Natural killer cell (primary cell): ENCODE measurements around the gene ATAD1. TPM values are rescaled to one million over a fixed set of nuclear protein-coding genes. Genes with fewer than 3 reads are reported as not detected.

Source experiments
- ATAC-seq, 3 donors: fragments of 150-1000 bp in 2 of 3; fragments of 200-7000 bp in 1 of 3; cut with Tn5 transposase; 1 replicate in 1 of 3; 2 replicates in 2 of 3; pipeline ENCODE4 v1.10.0; 2021; ENCODE audit warnings: mild to moderate bottlenecking in 2 of 3, moderate library complexity in 2 of 3
- DNase-seq, 2 donors: peaks; one replicate each; pipeline versions ENCODE4 v3.0.0 to v3.0.0-alpha.2; 2013 to 2021; ENCODE audit warnings: mixed read lengths in 1 of 2
- H3K27ac ChIP-seq: one replicate; pipeline ENCODE4 v1.5.1; 2013; ENCODE audit warnings: mild to moderate bottlenecking, low read length
- H3K27me3 ChIP-seq: one replicate; pipeline ENCODE4 v1.6.1; 2013; ENCODE audit warnings: low read length; ENCODE audit not compliant: control insufficient read depth, insufficient read depth
- H3K36me3 ChIP-seq: one replicate; pipeline ENCODE4 v1.6.1; 2013; ENCODE audit warnings: low read length; ENCODE audit not compliant: control insufficient read depth, insufficient read depth
- H3K4me1 ChIP-seq: one replicate; pipeline ENCODE4 v1.6.1; 2013; ENCODE audit warnings: low read length; ENCODE audit not compliant: control insufficient read depth, insufficient read depth
- H3K4me3 ChIP-seq: one replicate; pipeline ENCODE4 v1.5.1; 2013; ENCODE audit warnings: low read length
- H3K9me3 ChIP-seq: one replicate; pipeline ENCODE4 v1.6.1; 2013; ENCODE audit warnings: low read length; ENCODE audit not compliant: control insufficient read depth, insufficient read depth
- H3K27ac Mint-ChIP-seq, 2 donors: one replicate each; pipeline ENCODE4 v1.8.0; 2022; ENCODE audit warnings: mild to moderate bottlenecking in 2 of 2, mixed read lengths in 2 of 2, moderate library complexity in 1 of 2
- H3K27me3 Mint-ChIP-seq, 2 donors: one replicate each; pipeline ENCODE4 v1.8.0; 2022; ENCODE audit warnings: low read depth in 2 of 2, mixed read lengths in 2 of 2
- H3K36me3 Mint-ChIP-seq: one replicate; pipeline ENCODE4 v1.8.0; 2022; ENCODE audit warnings: mixed read lengths
- H3K4me1 Mint-ChIP-seq, 2 donors: one replicate each; pipeline ENCODE4 v1.8.0; 2022; ENCODE audit warnings: mixed read lengths in 2 of 2
- H3K4me3 Mint-ChIP-seq: one replicate; pipeline ENCODE4 v1.8.0; 2022; ENCODE audit warnings: mild to moderate bottlenecking, moderate library complexity, mixed read lengths
- H3K9me3 Mint-ChIP-seq, 2 donors: one replicate each; pipeline ENCODE4 v1.8.0; 2022; ENCODE audit warnings: mixed read lengths in 2 of 2
- CTCF ChIP-seq: fragments of 200-600 bp; IDR thresholded peaks from one replicate; pipeline ENCODE4 v1.8.0; 2022; ENCODE audit warnings: antibody characterized with exemption
- WGBS: methylation state at CpG from one replicate; pipeline ENCODE4 v1.1.7; 2013; ENCODE audit warnings: missing lambda C conversion rate; ENCODE audit not compliant: insufficient coverage; 5-methylcytosine and 5-hydroxymethylcytosine counted together
- intact Hi-C: fragments of 100-400 bp; cut with micrococcal nuclease; formaldehyde crosslinking; loops from one replicate; pipeline ENCODE4 v1.14.2; 2022
- total RNA-seq, 4 donors: library from RNA; stranded (reverse); fragments of 120-200 nt in 1 of 4; gene quantifications; one replicate each; pipeline versions ENCODE4 v1.2.3 to v1.2.4, GENCODE V29; 2013 to 2022

Gene ATAD1
- total RNA-seq, 3 donors from 2014 or later (not counting 1 experiment from before 2014, with no cell fraction given), result 37.5 to 55.2 (median 43.0) TPM

GRCh38 chr10:87846023-87846422 is 28.0 kb upstream of the ATAD1 start:
- Mint-ChIP-seq H3K27ac (no peak overlapping the region), H3K9me3 (no peaks in the 10 kb centered on the region), H3K4me1 (peaks cover 0 to 4% of the 10 kb centered on the region in 2 donors), H3K36me3 (no peaks in the 10 kb centered on the region), H3K27me3 (no peaks in the 10 kb centered on the region), H3K4me3 (no peak overlapping the region)
- ATAC-seq (no peak), DNase-seq (no peak)
- intact Hi-C loops, result no loop called here
- no peaks in the 10 kb centered on the region for H3K9me3 ChIP-seq
- WGBS, result 94% methylated on average over 7 of the region's 7 CpGs
- no peak for TF ChIP-seq CTCF
- H3K4me3 ChIP-seq, result no peak overlapping the region
- no peaks in the 10 kb centered on the region for H3K36me3 ChIP-seq
- H3K4me1 ChIP-seq, result no peaks in the 10 kb centered on the region
- no peaks in the 10 kb centered on the region for H3K27me3 ChIP-seq
- H3K27ac ChIP-seq, result no peak overlapping the region

GRCh38 chr10:87845624-87845998 is 27.6 kb upstream of the ATAD1 start:
- intact Hi-C loops, result no loop called here
- H3K36me3 Mint-ChIP-seq, result no peaks in the 10 kb centered on the region
- no peaks in the 10 kb centered on the region for H3K4me1 ChIP-seq
- H3K9me3 ChIP-seq, result no peaks in the 10 kb centered on the region
- H3K27ac Mint-ChIP-seq, result no peak overlapping the region
- H3K36me3 ChIP-seq, result no peaks in the 10 kb centered on the region
- no peak overlapping the region for H3K4me3 Mint-ChIP-seq
- DNase-seq (no peak), ATAC-seq (no peak)
- no peak for TF ChIP-seq CTCF
- WGBS, result 100% methylated on average over 3 of the region's 3 CpGs
- H3K4me3 ChIP-seq, result no peak overlapping the region
- H3K27ac ChIP-seq, result no peak overlapping the region
- no peaks in the 10 kb centered on the region for H3K4me1 Mint-ChIP-seq
- no peaks in the 10 kb centered on the region for H3K27me3 Mint-ChIP-seq
- no peaks in the 10 kb centered on the region for H3K27me3 ChIP-seq
- no peaks in the 10 kb centered on the region for H3K9me3 Mint-ChIP-seq

GRCh38 chr10:87844837-87845623 is 27.0 kb upstream of the ATAD1 start:
- Histone ChIP-seq H3K4me1 (no peaks in the 10 kb centered on the region), H3K36me3 (no peaks in the 10 kb centered on the region), H3K27me3 (no peaks in the 10 kb centered on the region), H3K4me3 (no peak overlapping the region), H3K9me3 (no peaks in the 10 kb centered on the region), H3K27ac (no peak overlapping the region)
- DNase-seq, result no peak
- Mint-ChIP-seq H3K9me3 (no peaks in the 10 kb centered on the region), H3K27ac (no peak overlapping the region), H3K4me1 (no peaks in the 10 kb centered on the region), H3K4me3 (no peak overlapping the region), H3K36me3 (no peaks in the 10 kb centered on the region), H3K27me3 (no peaks in the 10 kb centered on the region)
- TF ChIP-seq CTCF, result no peak
- intact Hi-C loops, result no loop called here
- ATAC-seq, result no peak
- WGBS, result 29% methylated on average over 1 of the region's 1 CpG

GRCh38 chr10:87843714-87844113 is 25.7 kb upstream of the ATAD1 start:
- Mint-ChIP-seq H3K9me3 (no peaks in the 10 kb centered on the region), H3K4me3 (no peak overlapping the region), H3K36me3 (no peaks in the 10 kb centered on the region), H3K27me3 (no peaks in the 10 kb centered on the region), H3K27ac (no peak overlapping the region), H3K4me1 (no peaks in the 10 kb centered on the region)
- intact Hi-C loops, result no loop called here
- 95% methylated on average over 4 of the region's 4 CpGs for WGBS
- DNase-seq (no peak), ATAC-seq (no peak)
- Histone ChIP-seq H3K9me3 (no peaks in the 10 kb centered on the region), H3K27ac (no peak overlapping the region), H3K4me3 (no peak overlapping the region), H3K36me3 (no peaks in the 10 kb centered on the region), H3K27me3 (no peaks in the 10 kb centered on the region), H3K4me1 (no peaks in the 10 kb centered on the region)
- no peak for TF ChIP-seq CTCF
